NCI-H2227 treated with DMSO at 0.1 percent for 48 hours (cell line): ENCODE measurements around the gene CDH26.
"Not testable (repeated sequence)": the region's sequence is repeated elsewhere in the genome, so short reads cannot be mapped to it uniquely, and the experiment has no call there.

Source experiments
- DNase-seq: peaks from one replicate; lab custom pipeline; 2025; lab: John Stamatoyannopoulos, UW

CDH26 gene

DNA sequence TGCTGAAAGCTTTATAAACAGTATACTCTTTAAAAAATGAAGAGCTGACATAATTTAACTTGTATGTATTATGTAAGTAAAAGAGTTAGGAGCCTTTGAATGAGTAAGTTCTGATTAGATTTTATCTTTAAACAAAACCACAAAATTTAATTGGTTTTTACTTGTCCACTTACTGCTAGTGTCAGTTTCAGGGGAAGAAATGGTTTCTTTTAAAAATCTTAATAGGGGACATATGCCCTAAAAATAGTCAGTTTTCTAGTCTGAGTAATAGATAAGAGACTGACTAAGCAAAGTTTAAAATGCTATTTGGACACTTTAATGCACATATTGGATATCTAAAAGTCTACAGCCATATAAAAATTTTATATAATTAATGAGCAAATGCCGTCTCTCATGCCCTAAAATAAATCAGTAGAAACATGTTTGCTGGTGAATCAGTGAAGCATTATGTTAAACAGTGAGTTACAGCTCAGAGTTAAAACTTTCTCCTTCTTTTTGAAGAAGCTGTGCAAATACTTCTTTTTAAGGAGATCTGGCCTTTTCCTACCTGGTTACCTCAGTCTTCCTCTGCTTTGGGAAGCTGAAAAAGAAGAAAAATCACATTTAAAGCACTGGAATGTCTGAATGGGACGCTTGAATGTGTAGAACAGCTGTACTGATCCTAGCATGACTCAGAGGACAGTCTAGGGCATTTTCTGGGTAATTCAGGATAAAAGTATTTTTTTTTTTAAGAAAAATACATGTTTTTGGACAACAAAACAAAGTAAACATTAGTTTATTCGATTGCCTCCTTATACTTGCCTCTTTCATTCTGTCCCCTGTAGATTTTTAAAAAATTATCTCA, 55.3 kb downstream of the CDH26 start:
- DNase-seq = no peak

DNA sequence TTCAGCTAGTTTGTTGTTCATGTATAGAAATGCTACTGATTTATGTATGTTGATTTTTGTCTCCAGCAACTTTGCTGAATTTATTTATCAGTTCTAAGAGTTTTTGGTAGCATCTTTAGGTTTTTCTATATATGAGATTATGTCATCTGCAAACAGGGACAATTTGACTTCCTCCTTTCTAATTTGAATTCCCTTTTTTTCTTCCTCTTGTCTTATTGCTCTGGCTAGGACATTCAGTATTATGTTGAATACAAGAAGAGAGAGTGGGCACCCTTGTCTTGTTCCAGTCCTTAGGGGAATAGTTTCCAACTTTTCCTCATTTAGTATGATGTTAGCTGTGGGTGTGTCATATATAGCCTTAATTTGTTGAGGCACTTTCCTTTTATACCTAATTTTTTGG, 58.2 kb downstream of the CDH26 start:
- no peak for DNase-seq

DNA sequence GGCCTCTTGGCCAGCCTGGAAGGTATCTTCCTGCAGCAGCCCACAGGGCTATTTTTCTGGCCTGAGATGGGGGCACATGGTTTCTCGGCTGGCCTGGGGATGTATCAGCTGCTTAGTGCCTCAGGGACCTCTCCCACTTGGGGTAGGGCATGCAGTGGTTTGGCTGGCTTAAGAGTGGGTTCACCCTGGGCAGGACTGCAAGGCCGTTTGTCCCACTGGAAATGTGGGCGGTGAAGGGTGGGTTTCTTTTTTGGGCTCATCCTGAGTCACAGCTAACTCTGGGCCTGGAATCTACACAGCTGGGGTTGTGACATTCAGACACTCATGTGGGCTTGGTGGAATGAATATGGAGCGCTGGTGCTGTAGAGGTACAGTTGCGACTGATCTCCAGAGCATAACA, 62.0 kb downstream of the CDH26 start:
- DNase-seq = no peak

DNA sequence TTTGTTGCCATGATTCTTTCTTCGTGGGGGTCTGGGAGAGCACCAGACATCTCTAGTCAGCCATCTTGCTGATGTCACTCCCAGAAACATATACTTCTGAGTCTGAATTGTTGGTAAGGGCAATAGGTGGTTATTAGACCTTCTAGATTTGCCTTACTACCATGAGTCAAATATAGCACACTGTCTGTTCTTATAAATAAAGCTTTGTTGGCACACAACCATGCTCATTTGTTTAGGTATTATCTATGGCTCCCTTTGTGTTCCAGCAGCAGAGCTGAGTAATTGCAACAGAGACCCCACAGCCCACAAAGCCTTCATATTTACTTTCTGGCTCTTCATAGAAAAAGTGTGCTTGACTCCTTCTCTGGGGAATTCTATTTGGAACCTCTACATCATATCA, 62.9 kb downstream of the CDH26 start:
- no peak for DNase-seq

DNA sequence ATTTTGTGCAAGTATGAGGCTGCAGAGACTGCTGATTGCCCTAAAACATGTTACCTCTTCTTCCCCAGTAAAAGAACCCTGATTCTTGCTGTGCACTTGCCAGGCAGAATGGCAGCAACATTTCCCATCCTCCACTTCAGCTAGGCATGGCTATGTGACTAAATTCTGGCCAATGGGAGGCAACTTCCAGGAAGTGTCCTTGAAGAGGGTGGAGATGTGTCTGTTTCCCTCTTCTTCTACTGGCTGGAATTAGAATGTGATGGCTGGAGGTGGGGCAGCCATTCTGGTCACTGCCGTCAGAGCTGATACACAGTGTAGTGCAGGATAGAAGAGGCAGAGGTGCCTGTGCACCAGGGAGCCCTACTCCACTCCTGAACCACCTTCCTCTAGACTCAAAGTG, 64.6 kb downstream of the CDH26 start:
- no peak for DNase-seq

DNA sequence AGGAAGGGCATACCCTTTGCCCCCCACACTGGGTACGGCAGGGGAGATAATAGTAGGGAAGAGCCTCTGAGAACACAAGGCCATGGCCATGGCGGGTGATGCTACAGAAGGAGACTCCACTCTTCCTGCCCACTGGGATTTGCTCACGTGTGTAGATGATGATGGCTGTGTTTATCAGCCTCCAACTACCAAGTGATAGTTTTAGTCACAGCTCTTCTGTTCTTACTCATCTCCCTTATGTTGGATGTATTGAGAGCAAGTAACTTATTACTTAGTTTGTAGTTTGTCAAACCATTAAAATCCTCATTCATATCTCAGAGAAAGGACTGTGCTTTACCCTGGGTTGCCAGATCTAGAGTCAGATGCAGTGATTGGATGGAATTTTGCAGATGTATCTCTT, 66.0 kb downstream of the CDH26 start:
- DNase-seq = no peak

DNA sequence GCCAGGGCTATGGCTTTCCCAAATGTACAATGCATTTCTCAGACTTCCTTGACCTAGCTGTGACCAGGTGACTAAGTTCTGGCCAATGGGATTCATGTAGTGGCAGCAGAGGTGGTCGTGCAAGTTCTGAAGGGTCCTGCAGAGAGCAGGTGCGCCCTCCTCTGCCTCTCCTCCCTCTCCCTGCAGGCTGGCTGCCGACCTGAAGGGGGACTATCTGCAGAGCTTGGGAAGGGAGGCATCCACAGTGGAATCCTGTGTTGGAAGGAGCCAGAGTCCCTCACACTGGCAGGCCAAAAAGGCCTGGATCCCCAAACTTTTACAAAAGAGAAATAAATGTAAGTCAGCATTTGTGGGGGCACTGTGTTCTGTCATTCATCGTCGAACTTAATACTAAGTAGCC, 66.6 kb downstream of the CDH26 start:
- no peak for DNase-seq

DNA sequence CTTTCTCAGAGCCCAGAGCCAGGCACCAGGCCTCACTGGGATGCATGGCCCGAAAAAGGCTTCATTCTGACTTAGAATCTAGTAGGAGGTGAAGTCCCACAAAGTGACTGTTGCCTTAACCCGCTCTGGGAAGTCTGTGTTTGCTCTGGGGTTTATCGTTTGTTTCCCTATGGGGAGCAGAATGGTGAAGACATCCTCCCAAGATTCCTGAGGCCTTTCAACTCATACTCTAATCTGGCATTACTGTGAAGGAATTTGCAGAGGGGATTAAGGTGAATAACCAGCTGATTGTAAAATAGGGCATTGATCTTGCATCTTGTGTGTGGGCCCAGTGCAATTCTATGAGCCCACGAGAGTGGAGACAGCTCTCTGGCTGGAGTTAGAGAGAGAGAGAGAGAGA, 67.8 kb downstream of the CDH26 start:
- DNase-seq = no peak

DNA sequence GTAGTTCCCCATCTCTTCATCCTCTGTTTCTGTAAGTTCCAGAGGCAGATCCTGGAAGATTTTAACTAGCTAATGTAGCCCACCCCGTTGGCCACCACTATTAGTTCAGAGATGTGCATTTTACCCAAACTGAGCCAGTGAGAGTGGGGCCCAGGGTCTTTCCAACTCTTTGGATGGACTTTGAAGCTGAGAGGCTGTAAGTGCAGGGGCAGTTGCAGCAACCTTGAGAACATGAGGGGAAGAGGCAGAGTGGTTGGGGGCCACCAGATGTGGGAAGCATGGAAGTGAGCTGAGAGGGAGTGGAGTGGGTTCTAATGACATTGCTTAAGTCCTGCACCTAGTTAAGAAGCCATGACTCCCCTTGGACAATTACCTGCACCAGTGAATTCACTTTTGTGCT, 72.2 kb downstream of the CDH26 start:
- DNase-seq = no peak

DNA sequence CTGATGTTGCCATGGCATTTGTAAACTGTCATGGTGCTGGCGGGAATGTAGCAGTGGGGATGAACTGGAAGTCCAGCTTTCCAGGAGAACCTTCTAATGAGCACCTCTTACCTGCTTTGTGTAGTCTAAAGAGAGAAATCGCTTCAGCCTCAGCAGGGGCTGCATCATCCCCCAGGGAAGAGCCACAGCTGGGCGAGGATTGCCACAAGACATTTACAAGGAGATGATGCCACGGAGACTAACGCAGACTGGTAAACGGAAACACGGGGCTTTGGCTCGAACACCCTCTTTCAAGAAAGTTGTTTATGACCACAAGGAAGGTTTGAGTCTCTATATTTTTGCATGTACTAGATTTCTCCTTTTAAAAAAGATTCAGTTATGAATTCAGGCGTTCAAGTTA, 72.9 kb downstream of the CDH26 start:
- no peak for DNase-seq

DNA sequence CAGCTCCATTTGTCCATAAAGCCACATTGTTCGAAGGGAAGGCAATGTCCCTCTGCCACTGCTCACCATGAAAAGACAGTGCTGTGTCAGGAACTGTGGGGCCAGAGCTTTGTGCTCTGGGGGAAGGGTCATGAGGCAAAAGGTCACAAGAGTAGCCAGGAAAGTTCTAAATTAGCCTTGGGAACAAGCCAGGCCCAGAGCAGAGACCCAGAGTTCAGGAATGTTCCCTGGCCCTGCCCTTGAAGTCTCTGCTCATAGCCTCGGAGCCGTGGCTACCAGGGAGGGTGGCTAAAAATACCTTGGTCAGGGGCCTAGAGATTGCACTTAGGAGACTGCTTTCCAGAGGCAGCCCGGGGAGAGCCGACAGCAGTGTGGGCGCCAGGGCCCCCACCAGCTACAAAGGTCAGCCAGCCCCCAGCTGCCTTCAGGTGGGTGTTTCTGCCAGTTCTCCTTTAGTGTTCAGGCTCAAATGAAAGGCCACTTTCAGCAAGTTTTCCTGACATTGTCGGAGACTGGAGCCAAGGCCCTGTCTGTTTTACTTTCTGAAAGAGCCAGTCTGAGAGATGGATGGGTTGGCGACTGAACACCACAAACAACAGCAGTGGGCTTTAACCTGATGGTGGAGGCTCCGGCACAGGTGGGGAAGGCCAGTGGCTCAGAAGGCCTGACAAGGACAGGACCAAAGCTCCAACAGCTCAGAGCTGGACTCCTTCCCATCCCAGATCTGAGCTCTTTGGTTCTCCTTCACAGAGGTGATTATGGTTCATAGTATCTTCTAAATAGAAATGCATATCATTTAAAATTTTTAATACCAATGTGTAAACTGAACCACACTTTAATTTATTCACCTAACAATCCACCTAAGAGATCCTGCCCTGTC, 76.2 kb downstream of the CDH26 start:
- no peak for DNase-seq

DNA sequence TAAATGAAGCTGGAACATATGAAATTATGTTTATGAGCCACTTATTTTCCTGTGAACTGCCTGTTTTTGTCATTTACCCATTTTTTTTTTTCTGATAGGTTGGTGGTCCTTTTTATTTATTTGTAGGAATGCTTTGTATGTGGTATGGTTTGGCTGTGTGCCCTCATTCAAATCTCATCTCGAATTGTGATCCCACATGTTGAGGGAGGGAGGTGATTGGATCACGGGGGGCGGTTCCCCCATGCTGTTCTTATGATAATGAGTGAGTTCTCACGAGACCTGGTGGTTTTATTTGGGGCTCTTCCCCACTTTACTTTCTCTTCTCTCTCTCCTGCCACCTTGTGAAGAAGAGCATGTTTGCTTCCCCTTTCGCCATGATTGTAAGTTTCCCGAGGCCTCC, 77.3 kb downstream of the CDH26 start:
- DNase-seq = no peak

DNA sequence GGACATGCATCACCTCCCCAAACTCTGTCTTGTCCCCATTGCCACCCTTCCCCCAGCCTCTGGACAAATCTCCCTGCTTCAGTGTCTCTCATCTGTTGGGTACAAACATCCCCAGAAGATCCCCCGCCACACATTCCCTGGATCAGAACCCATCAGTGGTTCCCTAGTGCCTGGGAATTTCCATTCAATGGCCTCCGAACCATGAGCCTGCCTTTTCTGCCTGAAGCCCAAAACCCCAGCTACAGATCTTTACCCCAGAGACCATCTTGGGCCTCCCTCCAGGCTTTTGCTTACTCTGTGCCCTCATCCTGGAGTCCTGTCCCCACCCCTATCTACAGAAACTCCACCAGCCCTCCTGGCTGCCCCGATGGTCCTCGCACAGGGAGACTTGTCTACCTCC, 78.1 kb downstream of the CDH26 start:
- DNase-seq = no peak

DNA sequence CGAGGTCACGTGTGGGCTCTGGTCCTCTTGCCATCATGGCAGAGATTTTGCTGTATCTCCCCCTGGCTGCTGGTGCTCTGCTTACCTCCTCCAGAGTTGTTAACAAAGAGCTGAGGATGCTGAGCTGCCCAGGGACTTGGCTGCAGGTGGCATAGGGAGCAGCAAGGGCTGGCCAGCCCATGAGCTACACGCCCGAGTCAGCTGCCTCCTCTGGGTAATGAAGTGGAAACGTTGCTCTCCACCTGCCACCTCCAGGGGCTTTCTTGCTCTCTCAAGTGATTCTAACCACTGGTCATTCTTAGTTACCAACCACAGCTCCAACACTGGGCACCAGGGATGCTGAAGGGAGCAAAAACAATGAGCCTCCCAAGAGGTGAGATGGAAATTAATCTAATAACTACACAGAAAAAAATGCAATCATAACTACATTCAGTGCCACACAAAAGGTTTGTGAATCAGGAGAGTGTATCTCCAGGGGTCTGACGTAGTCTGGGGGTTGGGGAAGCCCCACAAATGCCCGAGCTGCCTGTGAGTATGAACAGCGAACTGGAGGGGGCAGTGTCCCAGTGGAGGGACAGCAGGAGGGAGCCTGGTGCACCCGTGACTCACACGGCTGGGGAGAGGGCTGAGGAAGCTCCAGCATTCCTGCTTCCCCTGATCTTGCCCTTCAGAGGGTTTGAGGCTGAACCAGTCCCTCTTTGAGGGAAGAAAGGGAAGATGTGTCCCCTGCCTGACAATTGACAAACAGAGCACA, 78.7 kb downstream of the CDH26 start:
- DNase-seq = no peak

DNA sequence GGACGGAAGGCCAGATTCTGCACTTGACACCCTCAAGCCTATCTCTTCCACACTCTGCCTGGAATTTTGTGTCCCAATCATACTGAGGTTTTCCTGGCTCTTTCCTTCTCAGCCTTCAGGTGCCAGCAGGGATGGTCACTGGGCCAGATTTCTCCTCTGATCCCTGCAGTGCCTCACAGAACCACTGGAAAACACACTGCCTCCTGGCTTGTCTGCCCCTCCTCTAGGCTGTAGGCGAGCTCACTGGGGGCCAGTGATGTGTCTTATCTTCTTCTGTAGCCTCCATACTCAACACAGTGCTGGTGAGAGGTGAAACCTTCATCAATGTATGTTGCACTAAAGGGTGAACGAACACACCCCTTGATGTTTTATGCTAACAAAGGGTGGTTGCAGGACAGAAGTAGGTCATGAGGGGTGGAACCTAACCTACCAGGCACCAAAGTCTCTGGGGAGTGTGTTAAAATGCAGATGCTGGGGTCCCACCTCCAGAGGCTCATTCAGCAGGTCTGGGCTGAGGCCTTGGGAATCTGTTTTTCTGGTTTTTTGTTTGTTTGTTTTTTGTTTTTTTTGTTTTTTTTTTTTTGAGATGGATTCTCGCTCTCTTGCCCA, 80.3 kb downstream of the CDH26 start:
- DNase-seq = no peak

DNA sequence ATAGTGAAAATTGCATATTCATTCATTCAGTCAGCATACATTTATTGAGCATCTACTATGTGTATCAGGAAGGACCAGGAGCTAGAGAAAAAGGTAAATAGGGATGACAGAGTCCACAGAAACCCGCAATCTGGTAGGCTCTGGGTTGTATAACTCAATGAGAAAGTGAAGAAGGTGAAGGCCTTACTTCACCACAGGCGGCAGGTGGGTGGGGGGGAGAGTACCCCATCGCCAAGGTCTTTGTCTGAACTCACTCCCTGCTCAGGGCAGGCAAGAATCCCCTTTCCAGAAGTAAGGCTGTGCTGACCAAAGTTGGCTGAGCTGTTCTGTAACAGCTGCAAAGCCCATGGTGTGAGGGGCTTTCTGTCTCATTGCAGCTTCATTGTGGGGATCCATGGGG, 81.3 kb downstream of the CDH26 start:
- DNase-seq = no peak

DNA sequence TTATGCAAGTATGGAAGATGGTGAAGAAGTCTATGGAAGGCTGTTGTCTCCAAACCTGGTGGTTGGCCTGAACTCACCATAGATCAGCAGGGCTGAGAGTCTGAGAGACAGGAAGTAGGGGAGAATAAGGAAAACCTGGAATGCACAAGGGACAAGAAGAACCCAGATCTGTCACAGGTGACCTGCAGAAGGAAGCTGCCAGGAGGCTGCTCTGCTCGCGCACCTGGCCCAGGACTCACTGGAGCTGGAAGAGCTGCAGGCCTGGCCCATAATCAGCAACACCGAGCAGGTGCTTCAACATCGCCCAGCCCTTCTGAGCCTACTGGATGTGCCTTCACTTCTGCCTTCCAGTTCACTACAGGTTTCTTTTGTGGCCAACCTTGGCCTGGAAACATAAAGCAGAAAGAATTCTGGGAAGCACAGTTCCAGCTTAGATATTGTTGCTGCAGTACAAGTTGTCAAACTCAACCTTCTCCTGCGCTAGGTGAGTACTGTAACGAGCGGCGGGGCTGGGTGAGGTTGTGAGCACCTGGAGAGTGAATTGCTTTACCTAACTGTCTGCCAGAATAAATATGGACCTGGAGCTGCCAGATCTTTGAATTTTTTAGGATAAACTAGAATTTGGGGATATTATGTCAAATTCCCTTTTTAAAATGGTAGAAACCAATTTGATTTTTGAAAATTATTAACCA, 82.4 kb downstream of the CDH26 start:
- DNase-seq = no peak

DNA sequence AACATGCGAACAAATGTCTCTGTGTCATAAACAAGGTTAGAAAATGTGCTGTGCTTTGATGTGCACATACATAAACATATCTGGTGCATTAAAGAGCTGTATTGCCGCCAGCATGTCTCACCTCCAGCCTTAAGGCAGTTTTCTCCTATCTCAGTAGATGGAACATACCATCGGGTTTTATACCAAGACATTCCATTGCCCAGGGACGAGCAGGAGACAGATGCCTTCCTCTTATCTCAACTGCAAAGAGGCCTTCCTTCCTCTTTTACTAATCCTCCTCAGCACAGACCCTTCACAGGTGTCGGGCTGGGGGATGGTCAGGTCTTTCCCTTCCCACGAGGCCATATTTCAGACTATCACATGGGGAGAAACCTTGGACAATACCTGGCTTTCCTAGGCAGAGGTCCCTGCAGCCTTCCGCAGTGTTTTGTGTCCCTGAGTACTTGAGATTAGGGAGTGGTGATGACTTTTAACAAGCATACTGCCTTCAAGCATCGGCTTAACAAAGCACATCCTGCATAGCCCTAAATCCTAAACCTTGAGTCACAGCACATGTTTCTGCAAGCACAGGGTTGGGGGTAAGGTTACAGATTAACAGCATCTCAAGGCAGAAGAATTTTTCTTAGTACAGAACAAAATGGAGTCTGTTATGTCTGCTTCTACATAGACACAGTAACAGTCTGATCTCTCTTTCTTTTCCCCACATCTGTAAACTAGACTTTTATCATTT, 83.4 kb downstream of the CDH26 start:
- DNase-seq = not testable (repeated sequence)

DNA sequence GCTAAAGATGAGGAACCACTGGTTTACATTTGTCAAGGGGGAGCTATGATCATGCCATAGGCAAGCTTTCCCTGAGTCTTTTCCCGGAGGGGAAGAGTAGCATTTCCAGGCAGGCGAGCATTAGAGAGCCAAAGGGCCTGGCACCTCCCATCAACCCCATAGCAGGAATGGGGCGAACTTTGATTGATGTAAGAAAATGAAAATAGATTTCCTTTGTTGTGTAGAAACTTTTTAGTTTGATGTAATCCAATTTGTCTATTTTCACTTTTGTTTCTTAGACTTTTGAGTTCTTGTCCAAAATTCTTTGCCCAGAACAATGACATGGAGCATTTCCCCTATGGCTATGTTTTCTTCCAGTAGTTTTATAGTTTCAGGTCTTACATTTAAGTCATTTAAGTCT, 85.2 kb downstream of the CDH26 start:
- DNase-seq = no peak

DNA sequence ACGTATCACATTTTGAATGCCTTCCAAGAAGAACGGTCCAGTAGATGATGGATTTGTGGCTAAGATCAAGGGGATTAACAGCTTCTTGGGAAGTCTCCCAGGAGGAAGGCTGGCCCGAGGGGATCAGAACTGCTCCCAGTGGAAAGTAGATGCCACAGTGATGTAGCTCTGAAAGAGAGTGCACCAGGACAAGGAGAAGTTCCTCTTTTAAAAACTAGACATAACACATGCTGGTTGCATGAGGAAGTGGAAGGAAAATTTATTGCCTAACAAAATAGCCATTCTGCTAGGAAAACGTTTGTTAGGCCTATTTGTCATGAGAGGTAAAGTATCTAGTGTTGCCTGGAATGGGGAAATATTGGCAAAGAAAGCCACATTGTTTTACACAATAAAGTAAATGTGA, 87.8 kb downstream of the CDH26 start:
- DNase-seq = no peak

DNA sequence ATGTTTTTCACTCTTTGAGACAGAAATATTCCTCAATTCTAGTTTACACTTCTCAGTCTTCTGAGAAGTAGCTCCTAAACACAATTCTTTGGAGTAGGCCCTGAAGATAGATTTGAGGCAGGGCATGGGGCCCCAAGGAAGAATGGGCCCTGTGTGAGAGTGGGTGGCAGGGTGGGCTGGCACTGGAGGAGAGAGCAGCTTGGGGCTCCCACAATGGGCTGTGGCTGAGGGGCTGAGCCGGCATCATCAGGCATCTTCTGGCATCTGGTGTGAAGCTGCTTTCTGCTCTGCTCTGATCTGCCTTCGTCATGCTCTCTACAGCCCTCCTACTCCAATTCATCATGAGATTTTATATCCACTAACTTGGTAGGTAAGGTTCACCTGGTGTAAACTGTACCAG, 88.2 kb downstream of the CDH26 start:
- DNase-seq = no peak
